Stimulated activated CD8-positive, alpha-beta memory T cell treated with anti-CD3 and anti-CD28 coated beads, Interleukin-15, amount 100 ng/mL, for 24 hours (primary cell): ENCODE measurements around the gene GCFC2.
"Not testable (repeated sequence)": the region's sequence is repeated elsewhere in the genome, so short reads cannot be mapped to it uniquely, and the experiment has no call there.

Experiments
- DNase-seq: peaks from one replicate; pipeline ENCODE4 v3.0.0-alpha.2; 2020; ENCODE audit warnings: low read depth

Gene GCFC2

DNA sequence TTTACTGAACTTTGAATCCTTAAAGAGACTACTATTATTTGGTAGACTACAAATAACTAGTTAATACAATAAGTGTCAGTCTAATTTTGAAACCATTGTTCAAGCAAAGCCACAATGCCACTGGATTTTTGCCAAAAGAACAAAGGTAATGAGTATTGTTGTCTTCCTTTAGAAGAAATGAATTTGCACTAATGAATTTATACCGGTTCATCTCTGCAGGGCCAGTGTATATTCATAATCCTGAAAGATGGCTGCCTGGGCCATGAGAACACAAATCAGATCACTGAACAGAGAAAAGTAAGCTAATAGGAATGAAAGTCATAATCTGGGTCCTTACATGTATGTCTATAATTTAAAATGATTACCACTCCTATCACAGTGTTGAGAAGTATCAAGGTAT is 31.2 kb downstream of the GCFC2 start:
- no peak for DNase-seq

- DNase-seq, result no peak
Measured at GRCh38 chr2:75676464-75676863, 34.3 kb downstream of the GCFC2 start.

DNA sequence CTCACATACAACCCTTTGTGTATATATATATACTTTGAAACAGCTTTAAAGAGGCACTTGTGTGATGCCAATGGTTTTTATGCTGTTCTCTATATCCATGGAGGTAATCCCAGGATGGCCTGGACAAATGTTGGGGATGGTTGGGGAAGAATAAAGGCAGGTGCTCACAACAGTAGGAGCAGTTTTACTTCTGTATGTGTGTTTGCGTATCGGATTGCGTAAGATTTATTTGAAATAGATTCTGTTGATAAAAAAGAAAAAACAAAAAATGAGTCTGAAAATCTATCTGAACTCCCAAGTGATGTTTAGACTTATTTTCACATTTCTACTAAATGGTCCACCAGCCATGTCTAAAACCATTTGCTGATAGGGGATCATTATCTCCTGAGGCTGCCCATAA is 34.8 kb downstream of the GCFC2 start:
- DNase-seq, result no peak

DNA sequence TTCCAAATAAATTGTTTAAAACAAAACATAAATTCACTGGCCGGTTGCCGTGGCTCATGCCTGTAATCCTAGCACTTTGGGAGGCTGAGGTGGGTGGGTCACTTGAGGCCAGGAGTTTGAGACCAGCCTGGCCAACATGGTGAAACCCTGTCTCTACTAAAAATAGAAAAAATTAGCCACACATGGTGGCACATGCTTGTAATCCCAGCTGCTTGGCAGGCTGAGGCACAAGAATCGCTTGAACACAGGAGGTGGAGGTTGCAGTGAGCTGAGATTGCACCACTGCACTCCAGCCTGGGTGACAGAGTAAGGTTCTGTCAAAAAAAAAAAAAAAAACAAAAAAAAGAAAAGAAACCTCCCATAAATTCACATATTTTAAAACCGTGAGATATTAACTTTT is 35.3 kb downstream of the GCFC2 start:
- not testable (repeated sequence) for DNase-seq

- no peak for DNase-seq
Measured at GRCh38 chr2:75667884-75668283, 42.8 kb downstream of the GCFC2 start.

DNA sequence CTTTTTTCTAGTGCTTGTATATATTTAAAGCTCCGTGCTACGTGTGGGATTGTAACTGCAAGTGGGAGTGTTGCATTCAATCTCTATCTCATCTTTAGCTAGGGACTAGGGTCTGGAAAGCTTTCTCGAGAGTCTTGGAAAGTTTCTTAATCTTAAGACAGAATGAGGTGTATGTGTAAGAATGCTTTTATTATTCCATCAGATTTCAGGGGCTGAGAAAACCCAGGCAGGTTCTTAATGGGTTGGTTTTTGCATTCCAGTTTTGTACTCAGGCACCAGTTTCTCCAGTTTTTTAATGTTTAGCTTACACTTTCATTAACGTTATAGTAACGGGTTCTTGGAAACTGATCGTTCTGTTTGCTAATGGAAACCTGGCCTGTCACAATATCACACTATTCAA is 43.8 kb downstream of the GCFC2 start:
- no peak for DNase-seq

- no peak for DNase-seq
Measured at GRCh38 chr2:75657798-75658197, 52.9 kb downstream of the GCFC2 start.

GRCh38 chr2:75656563-75656962 is 54.2 kb downstream of the GCFC2 start:
- no peak for DNase-seq

GRCh38 chr2:75655861-75656260 is 54.9 kb downstream of the GCFC2 start:
- DNase-seq, result no peak

GRCh38 chr2:75654012-75654411 is 56.7 kb downstream of the GCFC2 start:
- DNase-seq, result no peak

GRCh38 chr2:75647771-75648170 is 62.9 kb downstream of the GCFC2 start:
- DNase-seq, result no peak

DNA sequence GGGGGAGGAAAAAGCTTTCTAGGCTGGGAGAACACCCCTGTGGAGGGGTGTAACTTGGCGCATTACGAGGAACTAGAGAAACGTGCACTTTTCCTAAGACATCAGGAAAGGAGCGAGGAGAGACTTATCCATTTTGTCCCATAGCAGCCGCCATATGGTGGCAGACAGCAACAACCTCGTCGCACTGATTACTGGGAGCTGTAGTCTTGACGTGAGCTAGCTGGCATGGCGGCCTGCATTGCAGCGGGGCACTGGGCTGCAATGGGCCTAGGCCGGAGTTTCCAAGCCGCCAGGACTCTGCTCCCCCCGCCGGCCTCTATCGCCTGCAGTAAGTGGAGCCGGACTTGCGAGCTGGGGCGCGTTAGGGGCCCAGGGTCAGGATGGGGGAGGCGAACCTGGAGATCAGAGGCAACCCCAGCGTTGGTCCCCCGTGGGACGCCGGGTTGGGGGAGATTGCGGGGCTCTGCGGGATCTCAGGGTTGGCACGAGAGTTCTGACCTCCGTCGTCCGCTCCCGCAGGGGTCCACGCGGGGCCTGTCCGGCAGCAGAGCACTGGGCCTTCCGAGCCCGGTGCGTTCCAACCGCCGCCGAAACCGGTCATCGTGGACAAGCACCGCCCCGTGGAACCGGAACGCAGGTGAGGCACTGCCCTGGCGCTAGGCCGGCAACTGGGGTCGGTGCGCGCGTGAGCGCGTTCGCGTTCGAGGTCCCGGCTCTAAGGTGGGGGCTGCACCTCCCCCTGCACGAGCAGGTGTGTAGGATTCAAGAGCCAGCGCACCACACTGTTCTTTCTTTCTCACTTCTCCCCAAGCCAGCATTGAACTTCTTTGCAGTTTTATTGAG is 63.9 kb downstream of the GCFC2 start, which contains the start of gene MRPL19:
Gene MRPL19 (plus strand): TSS at position 201 of the 843 bp plus-strand sequence. CDS start 25 bp downstream, at position 226.
- DNase-seq, result peak; percentile 44

DNA sequence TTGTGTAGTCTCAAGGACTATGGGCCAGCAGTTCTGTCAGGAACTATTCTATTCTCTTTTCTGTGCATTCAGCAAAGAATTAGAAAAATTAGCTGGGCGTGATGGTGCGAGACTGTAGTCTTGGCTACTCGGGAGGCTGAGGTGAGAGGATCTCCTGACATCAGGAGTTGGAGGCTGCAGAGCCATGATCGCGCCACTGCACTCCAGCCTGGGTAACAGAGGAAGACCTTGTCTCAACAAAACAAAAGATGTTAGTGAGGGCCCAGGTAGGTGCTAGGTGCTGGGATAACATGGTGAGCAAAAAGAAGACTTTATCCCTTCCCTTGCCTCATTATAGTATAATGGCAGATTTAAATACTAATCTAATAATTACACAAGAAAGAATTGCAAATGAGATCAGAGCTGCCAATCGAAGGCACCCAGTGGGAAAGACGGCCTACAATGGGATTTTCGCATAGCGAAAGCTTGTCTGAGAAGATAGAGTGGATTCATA is 64.6 kb downstream of the GCFC2 start:
- DNase-seq, result no peak

DNA sequence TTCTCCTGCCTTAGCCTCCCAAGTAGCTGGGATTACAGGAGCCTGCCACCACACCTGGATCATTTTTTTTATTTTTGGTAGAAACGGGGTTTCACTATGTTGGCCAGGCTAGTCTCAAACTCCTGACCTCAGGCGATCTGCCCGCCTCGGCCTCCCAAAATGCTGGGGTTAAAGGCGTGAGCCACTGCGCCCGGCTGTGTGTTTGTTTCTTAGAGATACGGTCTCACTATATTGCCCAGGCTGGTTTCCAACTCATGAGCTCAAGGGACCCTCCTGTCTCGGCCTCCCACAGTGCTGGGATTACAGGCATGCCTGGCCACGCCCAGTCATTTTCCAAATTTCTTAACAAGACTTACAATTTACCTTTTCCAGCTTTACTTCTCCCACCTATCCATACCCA is 65.1 kb downstream of the GCFC2 start:
- DNase-seq, result no peak

DNA sequence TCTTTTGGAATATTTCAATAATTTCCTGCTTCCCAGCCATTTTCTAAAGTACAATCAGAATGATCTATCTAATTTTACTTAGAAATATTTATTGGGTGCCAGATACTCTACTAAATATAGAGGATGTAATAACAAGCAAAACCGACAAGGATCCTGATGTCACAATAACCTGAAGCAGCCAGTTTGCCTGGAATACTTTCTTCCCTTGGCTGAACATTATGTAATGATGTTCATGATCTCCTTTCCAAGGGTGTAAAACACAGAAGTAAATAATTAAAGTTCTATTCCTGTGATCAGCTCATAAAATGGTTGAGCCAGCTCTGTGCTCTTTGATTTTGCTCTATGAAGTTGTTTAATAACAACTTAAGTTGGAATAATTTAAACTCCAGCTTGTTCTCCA is 66.7 kb downstream of the GCFC2 start:
- DNase-seq, result no peak

DNA sequence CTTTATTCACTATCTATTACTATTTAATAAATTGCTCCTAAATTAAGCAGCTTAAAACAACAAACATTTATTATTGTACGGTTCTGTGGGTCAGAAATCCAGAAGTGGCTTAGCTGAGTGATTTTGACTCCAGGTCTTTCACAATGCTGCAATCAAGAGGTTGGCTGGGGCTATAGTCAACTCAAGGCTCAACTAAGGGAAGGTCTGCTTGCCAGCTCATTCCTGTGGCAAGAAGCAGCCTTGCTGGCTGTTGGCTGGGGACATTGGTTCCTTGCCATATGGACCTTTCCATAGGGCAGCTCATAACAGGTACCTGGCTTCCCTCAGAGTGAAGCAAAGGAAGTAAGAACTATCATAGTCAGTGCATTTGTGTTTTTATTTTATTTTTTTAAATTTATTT is 69.1 kb downstream of the GCFC2 start:
- no peak for DNase-seq

DNA sequence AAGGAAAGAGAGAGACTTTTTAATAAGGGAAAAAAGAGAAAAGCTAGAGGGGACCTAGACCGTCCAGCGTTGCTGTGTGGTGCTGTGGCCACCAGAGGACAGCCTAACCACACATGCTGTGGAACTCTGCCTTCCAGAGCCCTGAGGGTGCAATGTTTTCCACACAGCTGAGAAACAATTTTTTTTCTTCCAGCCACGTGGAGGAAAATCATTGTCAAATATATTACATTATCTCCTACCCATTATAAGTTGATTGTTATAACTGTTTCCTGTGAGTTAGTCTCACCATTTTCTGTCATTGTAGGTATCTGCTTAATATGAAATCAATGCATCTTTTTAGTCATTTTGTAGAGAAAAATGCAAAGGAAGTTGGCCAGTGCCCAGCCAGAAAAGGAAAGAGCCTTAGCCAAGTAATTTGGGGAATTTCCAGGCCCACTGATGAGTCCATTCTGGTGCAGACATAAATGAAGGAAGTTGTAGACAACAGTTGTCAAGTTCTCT is 70.0 kb downstream of the GCFC2 start:
- DNase-seq, result no peak

- DNase-seq, result no peak
Measured at GRCh38 chr2:75637568-75637967, 73.1 kb downstream of the GCFC2 start.

DNA sequence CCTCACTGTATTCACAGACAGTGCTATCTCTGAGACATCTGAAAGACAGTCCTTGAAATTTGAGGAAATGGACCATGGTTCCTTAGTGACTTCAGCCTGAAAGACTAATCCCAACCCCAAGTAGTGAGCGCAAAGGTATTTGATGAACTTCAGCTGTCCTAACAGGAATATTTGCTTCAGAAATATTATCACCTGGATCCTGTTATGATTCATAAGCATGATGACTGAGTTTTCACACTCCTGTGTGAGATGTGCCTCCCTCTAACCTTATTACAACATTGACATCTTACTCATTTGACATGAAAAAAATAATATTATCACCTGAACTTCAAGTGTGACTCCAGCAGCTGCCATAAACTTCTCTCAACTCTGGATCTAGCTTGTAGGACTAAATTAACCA is 75.8 kb downstream of the GCFC2 start:
- DNase-seq, result no peak

- no peak for DNase-seq
Measured at GRCh38 chr2:75633620-75634019, 77.1 kb downstream of the GCFC2 start.

GRCh38 chr2:75632813-75633212 is 77.9 kb downstream of the GCFC2 start:
- DNase-seq, result no peak

DNA sequence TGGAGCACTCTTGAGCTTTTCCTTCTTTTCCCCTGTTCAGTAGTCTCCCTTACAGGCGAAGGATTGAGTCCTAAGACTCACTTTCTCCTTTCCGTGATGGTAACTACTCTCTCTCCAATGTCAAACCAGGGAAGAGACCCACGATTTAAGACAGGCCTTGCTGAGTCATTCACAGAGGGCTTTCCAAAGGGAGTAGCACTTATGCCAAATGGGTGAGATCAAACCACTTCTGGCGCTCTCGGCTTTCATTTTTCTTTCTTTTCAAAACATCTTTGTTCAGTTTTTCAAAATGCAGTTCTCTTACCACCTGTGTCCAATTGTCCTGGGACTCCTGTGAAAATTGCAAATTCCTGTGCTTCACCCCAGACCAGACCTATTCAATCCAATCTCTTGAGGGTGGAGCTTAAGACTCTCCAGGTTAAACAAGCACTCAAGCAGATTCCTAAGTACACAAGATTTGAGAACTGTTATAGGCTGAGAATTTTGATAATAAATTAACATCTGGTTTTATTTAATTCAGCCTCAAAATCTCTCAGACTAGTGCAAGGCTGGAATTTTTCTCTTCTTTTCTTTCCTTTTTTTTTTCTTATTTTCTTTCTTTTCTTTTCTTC is 78.5 kb downstream of the GCFC2 start:
- no peak for DNase-seq

- DNase-seq, result no peak
Measured at GRCh38 chr2:75627902-75628504, 82.7 kb downstream of the GCFC2 start.
